H1 (cell line): ENCODE measurements around the gene ROBO2.

Source experiments
- TF ChIP-seq, protein P1 (sequence below): IDR thresholded peaks from 2 replicates; pipeline ENCODE4 v1.6.1; 2011; ENCODE audit warnings: low read depth, mild to moderate bottlenecking, low read length; ENCODE audit not compliant: insufficient read depth
- TF ChIP-seq, protein P2 (sequence below), 3 experiments: IDR thresholded peaks; 1 replicate in 2 of 3; 2 replicates in 1 of 3; pipeline versions ENCODE4 v1.5.1 to v1.6.1; 2011; ENCODE audit warnings: low read length in 3 of 3, mild to moderate bottlenecking in 3 of 3, inconsistent platforms in 2 of 3, low read depth in 1 of 3, moderate library complexity in 1 of 3; ENCODE audit not compliant: insufficient read depth in 1 of 3; ENCODE audit errors: control extremely low read depth in 1 of 3

DNA sequence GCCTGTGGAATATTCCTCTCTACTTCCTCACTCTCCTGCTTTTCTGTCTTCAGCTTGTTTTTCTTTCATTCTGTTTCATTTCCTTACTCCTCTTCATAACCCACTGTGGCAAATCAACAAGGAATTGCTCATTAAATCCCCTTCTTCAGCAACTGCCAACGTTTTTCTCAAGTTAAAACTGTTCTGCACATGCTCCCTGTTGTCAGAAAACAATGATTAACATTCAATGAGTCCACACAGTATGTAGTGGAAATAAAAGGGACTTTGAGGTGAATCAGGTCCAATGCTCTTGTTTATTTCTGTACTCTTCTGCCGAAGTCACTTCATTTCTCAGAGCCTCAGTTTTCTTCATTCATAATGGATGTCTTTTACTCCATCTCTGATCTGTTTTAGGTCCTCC lies 11.9 kb upstream of the ROBO2 start:
- TF ChIP-seq, protein P1, sequence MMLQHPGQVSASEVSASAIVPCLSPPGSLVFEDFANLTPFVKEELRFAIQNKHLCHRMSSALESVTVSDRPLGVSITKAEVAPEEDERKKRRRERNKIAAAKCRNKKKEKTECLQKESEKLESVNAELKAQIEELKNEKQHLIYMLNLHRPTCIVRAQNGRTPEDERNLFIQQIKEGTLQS = no peak
- TF ChIP-seq, protein P2, sequence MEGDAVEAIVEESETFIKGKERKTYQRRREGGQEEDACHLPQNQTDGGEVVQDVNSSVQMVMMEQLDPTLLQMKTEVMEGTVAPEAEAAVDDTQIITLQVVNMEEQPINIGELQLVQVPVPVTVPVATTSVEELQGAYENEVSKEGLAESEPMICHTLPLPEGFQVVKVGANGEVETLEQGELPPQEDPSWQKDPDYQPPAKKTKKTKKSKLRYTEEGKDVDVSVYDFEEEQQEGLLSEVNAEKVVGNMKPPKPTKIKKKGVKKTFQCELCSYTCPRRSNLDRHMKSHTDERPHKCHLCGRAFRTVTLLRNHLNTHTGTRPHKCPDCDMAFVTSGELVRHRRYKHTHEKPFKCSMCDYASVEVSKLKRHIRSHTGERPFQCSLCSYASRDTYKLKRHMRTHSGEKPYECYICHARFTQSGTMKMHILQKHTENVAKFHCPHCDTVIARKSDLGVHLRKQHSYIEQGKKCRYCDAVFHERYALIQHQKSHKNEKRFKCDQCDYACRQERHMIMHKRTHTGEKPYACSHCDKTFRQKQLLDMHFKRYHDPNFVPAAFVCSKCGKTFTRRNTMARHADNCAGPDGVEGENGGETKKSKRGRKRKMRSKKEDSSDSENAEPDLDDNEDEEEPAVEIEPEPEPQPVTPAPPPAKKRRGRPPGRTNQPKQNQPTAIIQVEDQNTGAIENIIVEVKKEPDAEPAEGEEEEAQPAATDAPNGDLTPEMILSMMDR (IDR thresholded peaks at IDR 0.05; ENCODE audit: control extremely low read depth in 1 of 3, insufficient read depth in 1 of 3, low read depth in 1 of 3, low read length in 3 of 3) = no peak
